GM12865 (cell line): ENCODE measurements around the gene CATSPERZ.

Experiments used
- DNase-seq: peaks from one replicate; pipeline ENCODE4 v3.0.0; 2010; ENCODE audit warnings: low read depth
- H3K4me3 ChIP-seq: 2 replicates; pipeline ENCODE4 v1.5.1; 2011; ENCODE audit warnings: mild to moderate bottlenecking, low read depth, low read length, control low read depth
- TF ChIP-seq, protein P1 (sequence below): IDR thresholded peaks from 2 replicates; pipeline ENCODE4 v1.5.1; 2011; ENCODE audit warnings: low read length, control low read depth, low read depth, inconsistent platforms; ENCODE audit not compliant: insufficient read depth; ENCODE audit errors: missing control alignments

Gene CATSPERZ

DNA sequence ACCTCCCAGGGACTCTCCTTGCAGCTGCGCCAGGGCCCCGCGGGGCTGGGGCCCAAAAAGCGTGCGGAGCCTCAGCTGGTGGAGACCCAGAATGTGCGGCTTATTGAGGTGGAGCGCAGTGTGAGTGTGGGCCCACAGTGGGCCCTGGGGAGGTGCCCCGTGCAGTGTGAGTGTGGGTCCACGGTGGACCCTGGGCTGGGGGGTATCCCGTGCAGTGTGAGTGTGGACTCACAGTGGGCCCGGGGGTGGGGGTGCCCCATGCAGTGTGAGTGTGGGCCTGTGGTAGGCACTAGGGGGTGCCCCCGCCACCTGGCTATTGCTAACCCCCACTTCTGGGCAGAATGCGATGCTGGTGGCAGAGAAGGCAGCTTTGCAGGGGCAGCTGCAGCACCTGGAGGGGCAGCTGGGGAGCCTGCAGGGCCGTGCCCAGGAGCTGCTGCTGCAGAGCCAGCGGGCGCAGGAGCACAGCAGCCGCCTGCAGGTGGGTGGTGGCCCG, 51.0 kb downstream of the CATSPERZ start:
- TF ChIP-seq, protein P1, sequence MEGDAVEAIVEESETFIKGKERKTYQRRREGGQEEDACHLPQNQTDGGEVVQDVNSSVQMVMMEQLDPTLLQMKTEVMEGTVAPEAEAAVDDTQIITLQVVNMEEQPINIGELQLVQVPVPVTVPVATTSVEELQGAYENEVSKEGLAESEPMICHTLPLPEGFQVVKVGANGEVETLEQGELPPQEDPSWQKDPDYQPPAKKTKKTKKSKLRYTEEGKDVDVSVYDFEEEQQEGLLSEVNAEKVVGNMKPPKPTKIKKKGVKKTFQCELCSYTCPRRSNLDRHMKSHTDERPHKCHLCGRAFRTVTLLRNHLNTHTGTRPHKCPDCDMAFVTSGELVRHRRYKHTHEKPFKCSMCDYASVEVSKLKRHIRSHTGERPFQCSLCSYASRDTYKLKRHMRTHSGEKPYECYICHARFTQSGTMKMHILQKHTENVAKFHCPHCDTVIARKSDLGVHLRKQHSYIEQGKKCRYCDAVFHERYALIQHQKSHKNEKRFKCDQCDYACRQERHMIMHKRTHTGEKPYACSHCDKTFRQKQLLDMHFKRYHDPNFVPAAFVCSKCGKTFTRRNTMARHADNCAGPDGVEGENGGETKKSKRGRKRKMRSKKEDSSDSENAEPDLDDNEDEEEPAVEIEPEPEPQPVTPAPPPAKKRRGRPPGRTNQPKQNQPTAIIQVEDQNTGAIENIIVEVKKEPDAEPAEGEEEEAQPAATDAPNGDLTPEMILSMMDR = no peak
- no peak for DNase-seq
- no peak overlapping the region for H3K4me3 ChIP-seq

DNA sequence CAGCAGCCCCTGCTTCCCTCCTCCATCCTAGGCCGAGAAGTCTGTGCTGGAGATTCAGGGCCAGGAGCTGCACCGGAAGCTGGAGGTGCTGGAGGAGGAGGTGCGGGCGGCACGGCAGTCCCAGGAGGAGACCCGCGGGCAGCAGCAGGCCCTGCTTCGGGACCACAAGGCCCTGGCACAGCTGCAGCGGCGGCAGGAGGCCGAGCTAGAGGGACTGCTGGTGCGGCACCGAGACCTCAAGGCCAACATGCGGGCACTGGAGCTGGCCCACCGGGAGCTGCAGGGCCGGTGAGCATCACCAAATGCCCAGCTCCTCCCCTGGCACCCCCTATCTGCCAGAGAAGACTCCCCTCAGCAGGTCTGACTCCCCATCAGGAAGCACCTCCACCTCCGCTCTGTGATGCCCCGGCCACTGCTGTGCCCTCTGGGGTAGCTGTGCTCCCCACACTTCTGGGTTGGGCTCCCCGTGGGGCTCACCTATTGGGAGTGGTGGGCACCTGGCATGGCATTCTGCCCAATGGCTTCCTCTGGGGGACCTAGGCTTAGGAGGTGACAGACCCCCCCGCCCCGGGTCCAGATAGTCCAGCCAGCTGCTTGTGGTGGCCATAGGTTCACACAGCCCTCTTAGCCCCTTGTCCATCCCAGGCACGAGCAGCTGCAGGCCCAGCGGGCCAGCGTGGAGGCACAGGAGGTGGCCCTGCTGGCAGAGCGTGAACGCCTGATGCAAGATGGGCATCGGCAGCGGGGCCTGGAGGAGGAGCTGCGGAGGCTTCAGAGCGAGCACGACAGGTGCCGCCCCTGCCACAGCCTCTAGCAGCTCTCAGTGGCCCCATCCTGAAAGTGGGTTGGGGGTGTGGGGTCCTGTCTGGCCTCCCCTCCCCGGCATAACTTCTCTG, 52.2 kb downstream of the CATSPERZ start:
- no peak for DNase-seq
- no peak overlapping the region for H3K4me3 ChIP-seq
- TF ChIP-seq, protein P1 = no peak

DNA sequence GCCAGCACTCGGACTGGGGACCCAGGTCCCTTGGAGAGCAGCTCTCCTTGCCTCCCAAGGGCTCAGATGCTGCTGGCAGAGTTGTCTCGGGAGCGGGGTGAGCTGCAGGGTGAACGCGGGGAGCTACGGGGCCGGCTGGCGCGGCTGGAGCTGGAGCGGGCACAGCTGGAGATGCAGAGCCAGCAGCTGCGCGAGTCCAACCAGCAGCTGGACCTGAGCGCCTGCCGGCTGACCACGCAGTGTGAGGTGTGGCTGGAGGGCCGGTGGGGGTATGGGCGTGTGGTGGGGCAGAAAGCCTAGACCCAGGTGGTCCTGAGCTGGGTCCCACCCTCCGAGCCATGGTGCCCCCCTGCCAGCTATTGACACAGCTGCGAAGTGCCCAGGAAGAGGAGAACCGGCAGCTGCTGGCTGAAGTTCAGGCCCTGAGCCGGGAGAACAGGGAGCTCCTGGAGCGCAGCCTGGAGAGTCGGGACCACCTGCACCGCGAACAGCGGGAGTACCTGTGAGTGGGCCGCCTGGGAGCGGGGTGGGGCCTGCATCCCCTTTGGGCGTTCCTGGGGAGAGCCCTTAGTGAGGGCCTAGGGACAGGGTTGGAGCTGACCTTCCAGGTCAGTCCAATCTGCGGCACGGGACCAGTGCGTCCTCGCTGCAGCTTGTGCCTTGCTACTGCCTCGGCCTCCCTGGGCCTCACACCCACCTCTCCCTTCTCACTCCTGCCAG, 53.0 kb downstream of the CATSPERZ start:
- DNase-seq = no peak
- TF ChIP-seq, protein P1 = no peak
- H3K4me3 ChIP-seq = no peak overlapping the region

DNA sequence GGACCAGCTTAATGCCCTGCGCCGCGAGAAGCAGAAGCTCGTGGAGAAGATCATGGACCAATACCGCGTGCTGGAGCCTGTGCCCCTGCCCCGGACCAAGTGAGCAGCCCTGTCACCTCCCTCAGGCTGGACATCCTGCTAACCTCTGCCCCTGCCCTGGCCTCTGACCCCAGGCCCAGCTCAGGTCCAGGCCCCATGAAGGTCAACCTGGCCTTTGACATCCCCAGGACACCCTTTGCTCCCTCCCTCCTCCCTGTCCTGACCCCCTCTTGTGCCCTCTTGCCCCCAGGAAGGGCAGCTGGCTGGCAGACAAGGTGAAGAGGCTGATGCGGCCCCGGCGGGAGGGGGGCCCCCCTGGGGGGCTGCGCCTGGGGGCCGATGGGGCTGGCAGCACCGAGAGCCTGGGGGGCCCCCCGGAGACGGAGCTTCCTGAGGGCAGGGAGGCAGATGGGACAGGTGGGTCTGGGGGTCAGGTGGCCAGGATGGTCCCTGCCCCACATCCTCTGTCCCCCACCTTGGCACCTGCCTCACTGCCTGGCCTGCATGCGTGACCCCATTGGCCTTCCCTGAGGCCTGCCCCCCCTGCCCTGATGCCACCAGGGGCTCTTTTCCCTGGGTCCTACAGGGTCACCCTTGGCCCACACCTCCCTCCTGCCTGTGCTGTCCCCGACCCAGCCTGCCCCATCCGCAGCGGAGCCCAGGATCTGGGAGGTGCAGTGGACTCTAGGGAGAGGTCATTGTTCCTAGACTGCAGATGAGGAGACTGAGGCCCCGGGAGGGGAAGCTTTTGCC, 53.8 kb downstream of the CATSPERZ start:
- no peak for DNase-seq
- TF ChIP-seq, protein P1 = no peak
- H3K4me3 ChIP-seq = no peak overlapping the region
